ENCODE measurements around the gene MID1.

GRCh38 chrX:10457092-10457491 lies 163.3 kb downstream of the MID1 start:
- TF ChIP-seq CTCF (IDR thresholded peaks at IDR 0.05; ENCODE audit: low read depth, low read length) (no peak), POLR2A (IDR thresholded peaks at IDR 0.05; ENCODE audit: extremely low read depth, insufficient read length) (no peak)

All from NB4 (cell line).